Aorta (tissue), 5 donors: ENCODE results near the gene NFATC1. TPM values are rescaled to one million over a fixed set of nuclear protein-coding genes. Genes with fewer than 3 reads are reported as not detected.
A peak's percentile ranks its signal among the peaks of the same experiment; 100 is the strongest.

Experiments used
- ATAC-seq: fragments of 200-7000 bp; cut with Tn5 transposase; one replicate; pipeline ENCODE4 v1.9.1; 2022; ENCODE audit warnings: moderate library complexity; ENCODE audit not compliant: low FRiP score
- DNase-seq, 2 donors: peaks; one replicate each; pipeline ENCODE4 v3.0.0-alpha.2; 2020
- H3K27ac ChIP-seq, 2 donors: one replicate each; pipeline ENCODE4 v1.5.1; 2013; ENCODE audit warnings: low read length in 2 of 2, mild to moderate bottlenecking in 2 of 2, moderate library complexity in 2 of 2, control low read depth in 1 of 2, inconsistent platforms in 1 of 2, low read depth in 1 of 2
- H3K27me3 ChIP-seq, 2 donors: one replicate each; pipeline ENCODE4 v1.6.1; 2013; ENCODE audit warnings: control low read depth in 1 of 2, low read length in 1 of 2, mild to moderate bottlenecking in 1 of 2, moderate library complexity in 1 of 2; ENCODE audit not compliant: insufficient read depth in 2 of 2, control insufficient read depth in 1 of 2
- H3K36me3 ChIP-seq, 2 donors: one replicate each; pipeline ENCODE4 v1.6.1; 2013; ENCODE audit warnings: control low read depth in 1 of 2, low read length in 1 of 2, mild to moderate bottlenecking in 1 of 2; ENCODE audit not compliant: insufficient read depth in 2 of 2, control insufficient read depth in 1 of 2
- H3K4me1 ChIP-seq, 2 donors: one replicate each; pipeline ENCODE4 v1.6.1; 2013; ENCODE audit warnings: low read length in 2 of 2, control low read depth in 1 of 2, mild to moderate bottlenecking in 1 of 2, moderate library complexity in 1 of 2; ENCODE audit not compliant: insufficient read depth in 2 of 2, control insufficient read depth in 1 of 2
- H3K4me3 ChIP-seq, 2 donors: one replicate each; pipeline ENCODE4 v1.5.1; 2013; ENCODE audit warnings: low read length in 2 of 2, control low read depth in 1 of 2, mild to moderate bottlenecking in 1 of 2
- H3K9me3 ChIP-seq: one replicate; pipeline ENCODE4 v1.6.1; 2013; ENCODE audit warnings: mild to moderate bottlenecking, low read length; ENCODE audit not compliant: control insufficient read depth
- WGBS, 2 donors: extraction: QIAGEN DNeasy Blood & Tissue Kit; methylation state at CpG; one replicate each; pipeline ENCODE4 v1.1.7; 2013; 5-methylcytosine and 5-hydroxymethylcytosine counted together
- intact Hi-C, 2 donors: fragments of 100-400 bp; cut with DNase I; formaldehyde crosslinking; loops; one replicate each; pipeline versions ENCODE4 v1.14.2 to v1.15.0; 2022
- polyA plus RNA-seq, 2 donors: library from polyadenylated mRNA; stranded (reverse); fragments of 200-250 nt; gene quantifications; one replicate each; pipeline ENCODE4 v1.2.3, GENCODE V29; 2013
- total RNA-seq, 2 donors: library from RNA; stranded (reverse); fragmentation: NEBNext Ultra II Directional; extraction: Animal tissue kit (Norgen Biotek cat#: 25700); gene quantifications; one replicate each; pipeline ENCODE4 v1.2.1, GENCODE V29; 2021
- donor health status: healthy with polysubstance abuse.
- donor health status: Bipolar disorder and iron deficiency.
- donor health status: DM: no; HTN: no; CAD: no.
- donor health status: DM: no; HTN: no; CAD: no.
- donor health status: DM: yes; HTN: yes; CAD: no.

The NFATC1 gene
- total and polyA plus RNA-seq, 4 donors, result 2.0 to 39.2 (median 22.2) TPM

DNA sequence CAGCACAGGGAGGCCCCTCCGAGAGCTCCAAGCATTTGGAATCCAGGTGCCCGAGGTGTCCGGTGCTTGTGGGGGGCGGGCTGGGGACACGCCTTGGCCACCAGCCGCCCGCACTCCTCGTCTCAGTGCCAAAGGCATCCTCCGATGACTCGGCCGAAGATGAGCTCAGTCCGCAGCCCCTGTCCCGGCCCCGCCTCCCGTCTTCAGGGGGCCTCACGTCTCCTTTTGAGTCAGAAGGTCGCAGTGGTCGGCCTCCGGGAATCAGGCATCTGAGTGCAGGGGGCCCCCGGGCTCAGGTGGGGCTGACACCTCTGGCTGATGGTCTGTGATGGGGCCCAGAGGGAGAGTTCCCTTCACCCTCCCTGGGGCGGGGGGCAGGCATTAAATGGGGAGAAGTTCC, 74.8 kb downstream of the NFATC1 start:
- intact Hi-C loops, result no loop called here
- Histone ChIP-seq H3K4me1 (no peaks in the 10 kb centered on the region), H3K4me3 (no peak overlapping the region), H3K27ac (no peak overlapping the region), H3K9me3 (no peaks in the 10 kb centered on the region), H3K27me3 (no peaks in the 10 kb centered on the region), H3K36me3 (no peaks in the 10 kb centered on the region)
- whole genome bisulfite sequencing, 2 donors, result 86 to 89% methylated on average over 21 of the region's 21 CpGs
- DNase-seq, result no peak
- ATAC-seq, result no peak

GRCh38 chr18:79471046-79471445, 75.3 kb downstream of the NFATC1 start:
- Histone ChIP-seq H3K27ac (no peak overlapping the region), H3K4me3 (no peak overlapping the region), H3K4me1 (no peaks in the 10 kb centered on the region), H3K27me3 (no peaks in the 10 kb centered on the region), H3K9me3 (no peaks in the 10 kb centered on the region), H3K36me3 (no peaks in the 10 kb centered on the region)
- ATAC-seq (no peak), DNase-seq (no peak)
- intact Hi-C loops, result no loop called here
- 54 to 63% methylated on average over 16 of the region's 16 CpGs for WGBS, 2 donors

GRCh38 chr18:79471597-79471996, 75.9 kb downstream of the NFATC1 start:
- intact Hi-C loops, result no loop called here
- 93 to 94% methylated on average over 16 of the region's 16 CpGs for WGBS, 2 donors
- ATAC-seq (no peak), DNase-seq (no peak)
- H3K4me3 ChIP-seq, result no peak overlapping the region
- H3K4me1 ChIP-seq, result no peaks in the 10 kb centered on the region
- no peaks in the 10 kb centered on the region for H3K27me3 ChIP-seq
- H3K27ac ChIP-seq, result no peak overlapping the region
- no peaks in the 10 kb centered on the region for H3K9me3 ChIP-seq
- H3K36me3 ChIP-seq, result no peaks in the 10 kb centered on the region

- H3K4me3 ChIP-seq, result no peak overlapping the region
- WGBS, 2 donors, result 97% methylated on average over 10 of the region's 10 CpGs
- DNase-seq (no peak), ATAC-seq (no peak)
- H3K9me3 ChIP-seq, result no peaks in the 10 kb centered on the region
- no peaks in the 10 kb centered on the region for H3K4me1 ChIP-seq
- no peak overlapping the region for H3K27ac ChIP-seq
- H3K27me3 ChIP-seq, result no peaks in the 10 kb centered on the region
- no peaks in the 10 kb centered on the region for H3K36me3 ChIP-seq
- intact Hi-C loops, result no loop called here
Measured at GRCh38 chr18:79472176-79472575, 76.4 kb downstream of the NFATC1 start.

DNA sequence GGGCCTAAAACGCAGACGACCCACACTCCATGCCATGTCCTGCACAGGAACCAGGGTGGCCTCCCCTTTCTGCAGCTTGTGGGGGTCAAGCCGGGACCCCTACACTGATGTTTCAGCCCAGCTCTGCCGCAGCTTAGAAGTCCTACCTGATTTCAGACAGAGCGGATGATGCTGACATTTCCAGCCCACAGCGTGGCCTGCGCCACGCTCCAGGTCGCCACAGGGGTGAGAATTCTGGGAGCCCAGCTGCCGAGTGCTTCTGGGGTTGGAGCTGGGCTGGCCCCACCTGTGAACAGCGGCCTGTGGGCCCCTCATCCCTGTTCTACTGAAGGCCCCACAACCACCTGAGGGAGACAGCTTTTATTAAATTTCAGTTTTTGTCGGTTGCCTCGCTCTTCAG, 77.2 kb downstream of the NFATC1 start:
- no peaks in the 10 kb centered on the region for H3K36me3 ChIP-seq
- WGBS, 2 donors, result 99% methylated on average over 13 of the region's 13 CpGs

DNA sequence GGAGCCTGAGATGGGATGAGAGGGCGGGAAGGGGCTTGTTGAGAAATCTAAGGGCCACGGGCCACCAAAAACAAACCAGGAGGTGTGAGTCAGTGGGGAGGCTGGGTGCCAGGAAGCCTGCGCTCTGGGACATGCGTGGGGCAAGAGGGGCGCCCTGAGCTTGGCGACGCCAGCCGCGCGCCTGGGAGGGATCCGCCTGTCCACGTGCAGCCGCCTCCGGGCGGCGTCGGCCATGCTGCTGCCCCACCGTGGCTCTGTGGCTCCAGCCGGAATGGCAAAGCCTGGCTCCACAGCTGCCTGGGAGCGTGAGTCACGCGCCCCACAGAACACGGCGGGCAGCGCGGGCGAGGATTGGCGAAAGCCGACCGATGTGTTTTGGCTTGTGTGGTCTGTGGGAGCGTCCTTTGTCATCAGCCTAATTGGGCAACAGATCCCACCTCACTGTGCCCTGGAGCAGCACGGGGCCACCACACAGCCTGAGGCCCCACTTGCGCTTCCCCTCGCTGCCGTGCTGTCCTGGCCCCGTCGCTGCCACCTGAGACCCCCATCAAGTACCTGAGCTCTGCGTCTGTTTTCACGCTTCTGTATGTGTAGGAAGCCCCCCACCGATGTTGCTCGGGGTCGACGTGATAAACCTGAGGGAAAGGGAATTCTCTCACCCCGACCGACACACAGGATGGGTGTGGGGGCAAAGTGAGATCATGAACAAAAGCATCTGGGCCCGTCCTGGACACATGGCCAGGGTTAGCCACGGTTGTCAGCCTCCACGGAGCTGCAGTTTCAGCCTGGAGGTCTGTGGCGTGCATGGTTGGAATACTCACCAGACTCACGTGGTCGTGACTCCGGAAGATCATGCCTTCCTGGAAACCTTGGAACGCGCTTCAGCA, 80.5 kb downstream of the NFATC1 start:
- ATAC-seq (no peak), DNase-seq (peak; percentile 36 to 75)
- no peak overlapping the region for H3K27ac ChIP-seq
- H3K36me3 ChIP-seq, result no peaks in the 10 kb centered on the region
- 92 to 95% methylated on average over 54 of the region's 54 CpGs for WGBS, 2 donors
- intact Hi-C loops, result no loop called here
- no peaks in the 10 kb centered on the region for H3K27me3 ChIP-seq
- H3K4me1 ChIP-seq, result no peaks in the 10 kb centered on the region
- H3K4me3 ChIP-seq, result no peak overlapping the region
- no peaks in the 10 kb centered on the region for H3K9me3 ChIP-seq

More for the DNA sequence above, 77.2 kb downstream of the NFATC1 start:
- no peaks in the 10 kb centered on the region for H3K4me1 ChIP-seq
- DNase-seq (no peak), ATAC-seq (no peak)
- H3K27me3 ChIP-seq, result no peaks in the 10 kb centered on the region
- no peaks in the 10 kb centered on the region for H3K9me3 ChIP-seq
- intact Hi-C loops, result no loop called here
- no peak overlapping the region for H3K27ac ChIP-seq
- H3K4me3 ChIP-seq, result no peak overlapping the region

DNA sequence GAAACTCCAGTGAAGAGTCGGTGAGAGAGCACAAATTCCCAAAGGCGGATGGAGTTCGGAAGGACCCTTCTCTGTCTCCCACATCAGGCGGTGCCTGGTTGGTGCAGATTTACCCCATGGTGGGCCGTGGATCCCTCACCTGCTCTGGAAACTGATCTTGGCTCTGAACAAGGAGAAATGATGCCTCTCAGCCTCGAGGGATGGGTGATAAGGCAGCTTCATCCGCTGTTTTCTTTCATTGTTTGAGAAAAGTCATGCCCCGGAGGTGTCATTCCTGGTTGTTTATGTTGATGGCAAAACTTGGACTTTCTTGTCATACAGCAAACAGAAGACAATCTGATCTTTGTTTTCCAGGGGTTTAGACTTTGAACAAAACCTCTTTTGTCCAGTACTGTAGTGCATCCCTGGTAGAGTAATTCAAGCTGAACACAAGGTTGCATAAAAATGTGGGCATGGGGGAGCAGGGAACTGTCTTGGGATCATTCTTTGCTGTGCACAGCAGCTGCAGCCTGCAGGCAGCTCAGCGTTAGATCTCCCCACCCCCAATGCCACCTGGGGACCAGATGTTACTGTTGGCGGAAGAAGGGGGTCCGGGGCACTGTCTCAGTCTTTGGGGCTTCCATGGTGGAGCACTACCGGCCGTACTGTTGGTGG, 81.3 kb downstream of the NFATC1 start:
- no peaks in the 10 kb centered on the region for H3K4me1 ChIP-seq
- DNase-seq (no peak), ATAC-seq (no peak)
- WGBS, 2 donors, result 87 to 91% methylated on average over 13 of the region's 13 CpGs
- H3K27ac ChIP-seq, result no peak overlapping the region
- no peaks in the 10 kb centered on the region for H3K27me3 ChIP-seq
- no peaks in the 10 kb centered on the region for H3K9me3 ChIP-seq
- H3K4me3 ChIP-seq, result no peak overlapping the region
- intact Hi-C loops, result no loop called here
- no peaks in the 10 kb centered on the region for H3K36me3 ChIP-seq

DNA sequence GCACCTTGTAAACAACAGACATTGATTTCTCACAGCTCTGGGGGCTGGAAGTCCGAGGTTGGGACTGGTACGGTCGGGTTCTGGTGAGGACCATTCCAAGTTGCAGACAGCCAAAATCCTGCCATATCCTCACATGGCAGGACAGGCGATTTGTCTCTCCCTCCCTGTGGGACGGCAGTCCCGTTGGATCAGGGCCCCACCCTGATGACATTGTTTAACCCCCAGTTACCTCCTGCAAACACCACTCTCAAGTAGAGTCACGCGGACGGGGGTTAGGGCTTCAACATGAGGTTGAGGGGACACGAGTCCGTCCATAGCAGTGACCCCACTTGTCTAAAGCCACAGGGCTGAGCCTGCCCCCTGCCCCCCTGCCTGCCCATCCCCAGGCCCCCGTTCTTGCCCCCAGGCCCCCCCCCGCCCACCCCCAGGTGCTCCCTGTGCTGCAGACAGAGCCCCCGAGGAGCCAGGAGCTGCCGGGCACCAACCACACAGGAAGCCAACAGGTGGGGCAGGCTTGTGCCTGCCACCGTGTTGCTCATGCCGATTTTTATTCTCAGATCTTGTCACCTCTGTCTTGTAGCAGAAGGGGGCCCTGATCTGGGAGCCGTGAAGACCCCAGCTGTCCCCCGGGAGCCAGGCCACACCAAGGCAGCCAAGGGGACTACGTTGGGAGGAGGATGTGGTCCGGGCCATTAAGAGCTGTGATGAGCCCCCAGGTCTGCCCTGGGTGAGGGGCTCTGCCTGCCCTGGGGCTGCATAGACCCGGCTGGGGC, 82.2 kb downstream of the NFATC1 start:
- 90% methylated on average over 21 to 22 of the region's 22 CpGs for WGBS, 2 donors
- intact Hi-C loops, result no loop called here
- Histone ChIP-seq H3K36me3 (no peaks in the 10 kb centered on the region), H3K9me3 (no peaks in the 10 kb centered on the region), H3K4me1 (no peaks in the 10 kb centered on the region), H3K27me3 (no peaks in the 10 kb centered on the region), H3K4me3 (no peak overlapping the region), H3K27ac (no peak overlapping the region)
- DNase-seq, result peak; percentile 35 to 51
- ATAC-seq, result peak; percentile 6
